HG03575 (cell line): ENCODE measurements around the gene BIRC5.
A peak's percentile ranks its signal among the peaks of the same experiment; 100 is the strongest.

Experiments
- ATAC-seq: cut with Tn5 transposase; IDR thresholded peaks from one replicate; pipeline ENCODE4 v1.9.1; 2021; ENCODE audit not compliant: unreplicated experiment, insufficient number of reproducible peaks, low FRiP score; ENCODE audit errors: extremely low read depth

The BIRC5 gene

GRCh38 chr17:78180508-78180907 lies 33.5 kb upstream of the BIRC5 start:
- ATAC-seq, result no peak

GRCh38 chr17:78182504-78182903 lies 31.5 kb upstream of the BIRC5 start:
- no peak for ATAC-seq

- ATAC-seq, result no peak
Observed at GRCh38 chr17:78183916-78184315, 30.1 kb upstream of the BIRC5 start.

- no peak for ATAC-seq
Observed at GRCh38 chr17:78184351-78184750, 29.7 kb upstream of the BIRC5 start.

- no peak for ATAC-seq
Observed at GRCh38 chr17:78184868-78185267, 29.2 kb upstream of the BIRC5 start.

- no peak for ATAC-seq
Observed at GRCh38 chr17:78185981-78186691, 27.9 kb upstream of the BIRC5 start.

- peak; percentile 35 for ATAC-seq
Observed at GRCh38 chr17:78186692-78187595, 27.1 kb upstream of the BIRC5 start, which contains the start of the genes AFMID and TK1. Gene AFMID (plus strand): TSS chr17:78187362. CDS start chr17:78187371, 9 bp downstream. Gene TK1 (minus strand): TSS chr17:78187052. CDS start chr17:78186994, 58 bp downstream.

- ATAC-seq, result no peak
Observed at GRCh38 chr17:78196716-78197115, 17.3 kb upstream of the BIRC5 start.

- no peak for ATAC-seq
Observed at GRCh38 chr17:78197147-78197832, 16.8 kb upstream of the BIRC5 start.

GRCh38 chr17:78200451-78200850 lies 13.6 kb upstream of the BIRC5 start:
- no peak for ATAC-seq

- ATAC-seq, result no peak
Observed at GRCh38 chr17:78202666-78203065, 11.4 kb upstream of the BIRC5 start.

- no peak for ATAC-seq
Observed at GRCh38 chr17:78204387-78205123, 9.5 kb upstream of the BIRC5 start.

- ATAC-seq, result no peak
Observed at GRCh38 chr17:78205124-78205775, 8.8 kb upstream of the BIRC5 start.

- no peak for ATAC-seq
Observed at GRCh38 chr17:78206298-78206697, 7.8 kb upstream of the BIRC5 start.

GRCh38 chr17:78208486-78208885 lies 5.6 kb upstream of the BIRC5 start:
- ATAC-seq, result no peak

GRCh38 chr17:78210111-78210510 lies 3.9 kb upstream of the BIRC5 start:
- ATAC-seq, result no peak

- ATAC-seq, result no peak
Observed at GRCh38 chr17:78211032-78211431, 3.0 kb upstream of the BIRC5 start.

GRCh38 chr17:78214706-78215061 lies 631 bp downstream of the BIRC5 start:
- ATAC-seq, result no peak
